ENCODE measurements around the gene PRC1. TPM values are rescaled to one million over a fixed set of nuclear protein-coding genes. Genes with fewer than 3 reads are reported as not detected.
"Not testable (repeated sequence)": the region's sequence is repeated elsewhere in the genome, so short reads cannot be mapped to it uniquely, and the experiment has no call there.

The PRC1 gene
- total RNA-seq, 2 experiments from 2014 or later: 149 to 224 TPM

DNA sequence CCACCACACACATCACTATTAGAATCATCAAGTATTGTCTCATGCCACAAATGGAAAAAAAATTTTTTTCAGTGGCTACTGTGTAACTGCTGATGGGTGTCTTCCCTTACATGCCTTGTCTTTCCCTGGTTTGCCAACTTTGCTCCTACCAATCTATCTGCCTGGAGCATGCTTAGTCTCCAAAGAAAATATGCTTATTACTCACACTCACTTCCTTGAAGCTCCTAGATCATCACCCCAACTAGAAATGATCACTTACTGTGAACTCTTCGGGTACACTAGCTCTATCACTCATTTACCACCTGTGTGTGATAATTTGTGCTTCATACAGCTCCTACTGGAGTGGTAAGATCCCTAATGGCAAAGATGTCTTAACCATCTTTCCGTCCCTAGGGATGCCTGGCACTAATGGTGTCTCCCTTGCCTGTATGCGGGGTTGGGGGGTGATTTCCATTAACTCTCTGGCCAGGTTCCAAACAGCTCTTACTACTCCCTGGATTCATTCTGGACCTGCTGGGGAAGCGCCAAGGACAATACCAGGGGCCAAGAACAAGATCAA is 27.3 kb upstream of the PRC1 start:
- Histone ChIP-seq H3K4me2 (ENCODE audit: low read length) (peak overlapping the region; percentile 96), H2AFZ (ENCODE audit: low read length) (peak overlapping the region; percentile 97; the same call in 1 of the 2 replicates), H3K79me2 (ENCODE audit: insufficient read depth, low read depth, low read length) (peaks cover 3% of the 10 kb centered on the region; the same call in 1 of the 2 replicates), H3K9me3 (ENCODE audit: low read length) (no peaks in the 10 kb centered on the region), H4K20me1 (ENCODE audit: insufficient read depth, low read length) (no peaks in the 10 kb centered on the region), H3K36me3 (ENCODE audit: insufficient read depth, low read length) (peaks cover 4% of the 10 kb centered on the region; the same call in 1 of the 2 replicates), H3K9me2 (ENCODE audit: insufficient read depth, low read length) (no peaks in the 10 kb centered on the region), H3K4me1 (ENCODE audit: insufficient read depth, low read length, poor library complexity, severe bottlenecking) (peaks cover 16% of the 10 kb centered on the region), H3K4me3 (ENCODE audit: low read depth, low read length, poor library complexity, severe bottlenecking) (peak overlapping the region; percentile 91), H3K27ac (ENCODE audit: low read depth, low read length, poor library complexity, severe bottlenecking) (no peak overlapping the region)
- TF ChIP-seq, protein P1, sequence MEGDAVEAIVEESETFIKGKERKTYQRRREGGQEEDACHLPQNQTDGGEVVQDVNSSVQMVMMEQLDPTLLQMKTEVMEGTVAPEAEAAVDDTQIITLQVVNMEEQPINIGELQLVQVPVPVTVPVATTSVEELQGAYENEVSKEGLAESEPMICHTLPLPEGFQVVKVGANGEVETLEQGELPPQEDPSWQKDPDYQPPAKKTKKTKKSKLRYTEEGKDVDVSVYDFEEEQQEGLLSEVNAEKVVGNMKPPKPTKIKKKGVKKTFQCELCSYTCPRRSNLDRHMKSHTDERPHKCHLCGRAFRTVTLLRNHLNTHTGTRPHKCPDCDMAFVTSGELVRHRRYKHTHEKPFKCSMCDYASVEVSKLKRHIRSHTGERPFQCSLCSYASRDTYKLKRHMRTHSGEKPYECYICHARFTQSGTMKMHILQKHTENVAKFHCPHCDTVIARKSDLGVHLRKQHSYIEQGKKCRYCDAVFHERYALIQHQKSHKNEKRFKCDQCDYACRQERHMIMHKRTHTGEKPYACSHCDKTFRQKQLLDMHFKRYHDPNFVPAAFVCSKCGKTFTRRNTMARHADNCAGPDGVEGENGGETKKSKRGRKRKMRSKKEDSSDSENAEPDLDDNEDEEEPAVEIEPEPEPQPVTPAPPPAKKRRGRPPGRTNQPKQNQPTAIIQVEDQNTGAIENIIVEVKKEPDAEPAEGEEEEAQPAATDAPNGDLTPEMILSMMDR (conservative IDR thresholded peaks at IDR 0.05; ENCODE audit: low read length): no peak
- TF ChIP-seq EZH2phosphoT487 (IDR thresholded peaks at IDR 0.05; ENCODE audit: borderline replicate concordance, low read depth, low read length): no peak
- POLR2A ChIA-PET: interaction anchor here (0.8 to 2.4 kb wide), 4 partner anchors 10 to 66 kb away, joined by 4 to 15 read pairs (median 8); partner anchors contain the start of gene RCCD1
- CTCF ChIA-PET (ENCODE audit: unreplicated experiment): interaction anchor here (0.9 kb wide), 1 partner anchor 66 kb away, joined by 4 read pairs; no protein-coding TSS in a partner anchor
- DNase-seq (ENCODE audit: low spot score): peak; percentile 7
- no TSS peak for BruUV-seq (replicated peaks)
- intact Hi-C loops (cut with micrococcal nuclease; ENCODE audit: unreplicated experiment): loop anchor here (1.0 to 10.0 kb wide), 2 partner anchors 27 to 617 kb away; partner anchors contain the start of gene PRC1

DNA sequence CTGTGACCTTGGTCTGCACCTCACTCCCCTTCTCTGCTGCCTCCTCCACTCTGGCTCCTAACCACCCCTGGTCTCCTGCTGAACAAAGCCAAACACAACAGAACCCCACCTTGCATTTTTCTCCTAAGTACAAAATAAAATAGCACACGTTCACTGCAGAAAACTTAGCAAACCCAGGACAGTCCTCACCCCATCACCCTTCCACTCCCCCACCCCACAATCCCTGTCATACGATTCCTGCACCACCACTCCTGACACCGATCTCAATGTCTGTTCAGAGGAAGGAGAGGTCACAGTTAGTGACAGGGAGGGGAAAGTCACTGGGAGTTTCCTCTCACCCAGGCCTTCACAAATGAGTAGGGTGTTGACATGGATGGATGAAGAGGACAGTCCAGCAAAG is 23.8 kb upstream of the PRC1 start:
- H2AFZ ChIP-seq (ENCODE audit: low read length): no peak overlapping the region
- DNase-seq (ENCODE audit: low spot score): no peak
- peaks cover 14% of the 10 kb centered on the region for H3K4me1 ChIP-seq (ENCODE audit: insufficient read depth, low read length, poor library complexity, severe bottlenecking)
- no peaks in the 10 kb centered on the region for H4K20me1 ChIP-seq (ENCODE audit: insufficient read depth, low read length)
- ChIA-PET POLR2A (no interaction called here), CTCF (ENCODE audit: unreplicated experiment) (no interaction called here)
- H3K4me2 ChIP-seq (ENCODE audit: low read length): no peak overlapping the region
- H3K9me2 ChIP-seq (ENCODE audit: insufficient read depth, low read length): no peaks in the 10 kb centered on the region
- H3K9me3 ChIP-seq (ENCODE audit: low read length): no peaks in the 10 kb centered on the region
- no TSS peak for BruUV-seq (replicated peaks)
- intact Hi-C loops (cut with micrococcal nuclease; ENCODE audit: unreplicated experiment): no loop called here
- peaks cover 9% of the 10 kb centered on the region for H3K36me3 ChIP-seq (ENCODE audit: insufficient read depth, low read length)
- peaks cover 3% of the 10 kb centered on the region; the same call in 1 of the 2 replicates for H3K79me2 ChIP-seq (ENCODE audit: insufficient read depth, low read depth, low read length)
- H3K27ac ChIP-seq (ENCODE audit: low read depth, low read length, poor library complexity, severe bottlenecking): no peak overlapping the region
- no peak overlapping the region for H3K4me3 ChIP-seq (ENCODE audit: low read depth, low read length, poor library complexity, severe bottlenecking)
- TF ChIP-seq, protein P1 (conservative IDR thresholded peaks at IDR 0.05; ENCODE audit: low read length): no peak

DNA sequence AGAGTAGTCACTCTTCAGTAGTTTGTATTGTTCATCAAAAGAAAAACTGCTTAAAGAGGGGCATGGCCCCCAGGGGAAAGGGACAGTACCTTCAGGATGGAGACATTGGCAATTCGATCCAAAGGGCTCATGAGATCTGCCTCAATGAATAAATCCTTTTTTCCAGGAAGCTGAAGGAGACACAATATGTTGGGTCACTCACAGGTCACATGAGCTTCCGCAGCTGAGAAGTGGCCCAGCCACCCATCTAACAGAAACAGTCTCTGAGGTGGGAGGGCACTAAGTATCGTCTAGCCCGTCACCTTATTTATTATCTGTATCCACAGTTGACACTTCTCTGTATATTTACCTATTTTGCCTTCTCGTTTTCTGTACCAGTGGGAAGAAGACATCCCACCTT is 23.4 kb upstream of the PRC1 start:
- no TSS peak for BruUV-seq (replicated peaks)
- CTCF ChIA-PET (ENCODE audit: unreplicated experiment): no interaction called here

DNA sequence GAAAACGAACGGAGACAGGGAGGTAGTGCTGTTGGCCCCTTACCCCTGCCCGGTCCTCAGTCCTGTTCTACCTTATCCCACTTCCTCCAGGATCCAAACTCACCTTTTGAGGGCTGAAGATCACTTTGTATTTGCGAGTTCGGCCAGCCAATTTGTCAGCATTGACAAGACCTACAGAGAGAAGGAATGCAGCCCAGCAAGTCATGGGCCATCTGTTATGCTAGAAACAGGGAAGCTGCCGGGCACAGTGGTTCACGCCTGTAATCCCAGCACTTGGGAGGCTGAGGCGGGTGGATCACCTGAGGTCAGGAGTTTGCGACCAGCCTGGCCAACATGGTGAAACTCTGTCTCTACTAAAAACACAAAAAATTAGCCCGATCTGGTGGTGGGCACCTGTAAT is 19.4 kb upstream of the PRC1 start:
- H3K4me2 ChIP-seq (ENCODE audit: low read length); H3K9me3 ChIP-seq (ENCODE audit: low read length); H3K9me2 ChIP-seq (ENCODE audit: insufficient read depth, low read length); H3K27ac ChIP-seq (ENCODE audit: low read depth, low read length, poor library complexity, severe bottlenecking); H4K20me1 ChIP-seq (ENCODE audit: insufficient read depth, low read length); CTCF ChIA-PET (ENCODE audit: unreplicated experiment); H3K79me2 ChIP-seq (ENCODE audit: insufficient read depth, low read depth, low read length); intact Hi-C loops (cut with micrococcal nuclease; ENCODE audit: unreplicated experiment); H2AFZ ChIP-seq (ENCODE audit: low read length); H3K4me3 ChIP-seq (ENCODE audit: low read depth, low read length, poor library complexity, severe bottlenecking); BruUV-seq (replicated peaks); DNase-seq (ENCODE audit: low spot score); H3K4me1 ChIP-seq (ENCODE audit: insufficient read depth, low read length, poor library complexity, severe bottlenecking): not testable (repeated sequence)
- POLR2A ChIA-PET: interaction anchor here (0.6 to 1.0 kb wide), 3 partner anchors 11 to 149 kb away, joined by 3 to 7 read pairs (median 4); no protein-coding TSS in a partner anchor
- peaks cover 11% of the 10 kb centered on the region for H3K36me3 ChIP-seq (ENCODE audit: insufficient read depth, low read length)

More for the DNA sequence above, 23.4 kb upstream of the PRC1 start:
- TF ChIP-seq, protein P1 (conservative IDR thresholded peaks at IDR 0.05; ENCODE audit: low read length): no peak
- no peak for TF ChIP-seq EZH2phosphoT487 (IDR thresholded peaks at IDR 0.05; ENCODE audit: borderline replicate concordance, low read depth, low read length)
- no peak overlapping the region for H3K27ac ChIP-seq (ENCODE audit: low read depth, low read length, poor library complexity, severe bottlenecking)
- H4K20me1 ChIP-seq (ENCODE audit: insufficient read depth, low read length): no peaks in the 10 kb centered on the region
- H3K4me3 ChIP-seq (ENCODE audit: low read depth, low read length, poor library complexity, severe bottlenecking): no peak overlapping the region
- H3K9me2 ChIP-seq (ENCODE audit: insufficient read depth, low read length): no peaks in the 10 kb centered on the region
- no peaks in the 10 kb centered on the region for H3K9me3 ChIP-seq (ENCODE audit: low read length)
- intact Hi-C loops (cut with micrococcal nuclease; ENCODE audit: unreplicated experiment): no loop called here
- DNase-seq (ENCODE audit: low spot score): no peak
- H2AFZ ChIP-seq (ENCODE audit: low read length): no peak overlapping the region
- H3K36me3 ChIP-seq (ENCODE audit: insufficient read depth, low read length): peaks cover 9% of the 10 kb centered on the region
- H3K4me1 ChIP-seq (ENCODE audit: insufficient read depth, low read length, poor library complexity, severe bottlenecking): peaks cover 10% of the 10 kb centered on the region
- H3K79me2 ChIP-seq (ENCODE audit: insufficient read depth, low read depth, low read length): peaks cover under 1% of the 10 kb centered on the region; the same call in 1 of the 2 replicates
- POLR2A ChIA-PET: interaction anchor here (0.7 kb wide), 1 partner anchor 14 kb away, joined by 3 read pairs; no protein-coding TSS in a partner anchor
- H3K4me2 ChIP-seq (ENCODE audit: low read length): no peak overlapping the region

All from OCI-LY7 (cell line).